GM10266 (cell line): ENCODE measurements around the gene DCUN1D1.
A peak's percentile ranks its signal among the peaks of the same experiment; 100 is the strongest.

Experiments
- DNase-seq: peaks from one replicate; pipeline ENCODE4 v3.0.0; 2012; ENCODE audit errors: extremely low spot score
- CTCF ChIP-seq: IDR thresholded peaks from 2 replicates; pipeline ENCODE4 v1.5.1; 2012; ENCODE audit warnings: mild to moderate bottlenecking, low read depth; ENCODE audit not compliant: control insufficient read depth, insufficient read depth; ENCODE audit errors: missing control alignments

Gene DCUN1D1

GRCh38 chr3:182910936-182911781 is 69.2 kb downstream of the DCUN1D1 start:
- TF ChIP-seq CTCF, result no peak
- no peak for DNase-seq

GRCh38 chr3:182909318-182910040 is 70.9 kb downstream of the DCUN1D1 start:
- peak; percentile 40 for TF ChIP-seq CTCF
- peak; percentile 25 for DNase-seq

GRCh38 chr3:182908471-182908870 is 71.9 kb downstream of the DCUN1D1 start:
- no peak for DNase-seq
- no peak for TF ChIP-seq CTCF

GRCh38 chr3:182906036-182906435 is 74.3 kb downstream of the DCUN1D1 start:
- no peak for DNase-seq
- no peak for TF ChIP-seq CTCF

- DNase-seq, result no peak
- no peak for TF ChIP-seq CTCF
Observed at GRCh38 chr3:182905623-182906022, 74.7 kb downstream of the DCUN1D1 start.

- DNase-seq, result no peak
- no peak for TF ChIP-seq CTCF
Observed at GRCh38 chr3:182904164-182904563, 76.2 kb downstream of the DCUN1D1 start.

- TF ChIP-seq CTCF, result no peak
- DNase-seq, result no peak
Observed at GRCh38 chr3:182902236-182902635, 78.1 kb downstream of the DCUN1D1 start.
